Measurements from ENCODE around the gene SARDH.

The SARDH gene

GRCh38 chr9:133673258-133673655 is 64.9 kb downstream of the SARDH start:
- no peak for DNase-seq (ENCODE audit: low read depth in 2 of 3, low spot score in 2 of 3)

DNA sequence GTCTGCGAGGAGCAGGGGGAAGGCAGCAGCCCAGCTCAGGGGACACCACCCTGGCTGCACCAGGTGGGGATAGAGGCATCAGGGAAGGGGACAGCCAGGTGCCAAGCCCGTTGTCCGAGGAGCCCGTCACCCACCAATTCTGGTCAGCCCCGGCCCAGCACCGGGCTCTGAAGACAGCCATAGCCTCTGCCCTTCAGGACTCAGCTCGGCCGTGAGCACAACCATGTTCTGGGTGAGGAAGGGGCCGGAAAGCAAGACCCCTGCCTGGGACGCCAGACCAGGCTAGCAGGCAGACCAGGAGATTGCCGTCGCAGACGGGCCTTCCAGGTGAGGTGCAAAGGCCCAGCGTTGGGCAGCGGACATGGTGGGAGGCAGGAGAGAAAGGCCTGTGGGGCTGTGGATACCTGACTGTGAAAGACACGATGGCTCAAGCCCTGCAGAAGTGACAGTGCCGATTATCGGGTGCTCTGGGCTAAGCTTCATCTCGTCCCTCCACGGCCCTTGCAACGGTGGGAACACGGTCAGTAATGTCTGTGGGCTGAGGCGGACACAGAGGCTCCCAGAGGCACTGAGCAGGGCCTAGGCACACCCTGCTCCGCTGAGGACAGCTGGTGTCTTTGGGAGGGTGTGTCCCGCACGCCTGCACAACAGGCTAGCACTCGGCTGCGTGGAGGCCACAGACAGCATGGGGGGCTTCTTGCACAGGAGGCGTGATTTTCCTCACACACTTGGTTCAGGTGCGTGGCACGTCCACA is 65.5 kb downstream of the SARDH start:
- DNase-seq (ENCODE audit: low read depth in 2 of 3, low spot score in 2 of 3): no peak

GRCh38 chr9:133671371-133671770 is 66.8 kb downstream of the SARDH start:
- DNase-seq (ENCODE audit: low read depth in 2 of 3, low spot score in 2 of 3): no peak

DNA sequence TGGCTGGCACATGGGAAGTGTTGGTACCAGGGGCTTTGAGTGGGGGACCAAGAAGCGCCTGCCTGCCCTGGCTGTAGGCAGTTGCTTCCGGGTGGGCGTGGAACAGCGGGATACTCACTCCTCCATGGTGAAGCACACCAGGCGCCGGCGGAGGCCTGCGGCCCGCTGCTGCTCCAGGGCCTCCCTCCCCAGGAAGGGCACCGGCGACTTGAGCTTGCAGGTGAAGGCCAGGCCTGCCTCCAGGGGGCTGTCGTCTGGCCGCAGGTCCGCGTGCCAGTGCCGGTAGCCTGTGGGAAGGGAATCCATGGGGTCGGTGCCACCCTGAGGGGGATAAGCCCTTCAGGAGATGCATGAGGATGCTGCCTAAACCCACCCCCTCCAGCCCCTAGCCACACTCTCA is 67.7 kb downstream of the SARDH start:
- no peak for DNase-seq (ENCODE audit: low read depth in 2 of 3, low spot score in 2 of 3)

GRCh38 chr9:133669182-133669801 is 68.9 kb downstream of the SARDH start:
- DNase-seq (ENCODE audit: low read depth in 2 of 3, low spot score in 2 of 3): no peak

DNA sequence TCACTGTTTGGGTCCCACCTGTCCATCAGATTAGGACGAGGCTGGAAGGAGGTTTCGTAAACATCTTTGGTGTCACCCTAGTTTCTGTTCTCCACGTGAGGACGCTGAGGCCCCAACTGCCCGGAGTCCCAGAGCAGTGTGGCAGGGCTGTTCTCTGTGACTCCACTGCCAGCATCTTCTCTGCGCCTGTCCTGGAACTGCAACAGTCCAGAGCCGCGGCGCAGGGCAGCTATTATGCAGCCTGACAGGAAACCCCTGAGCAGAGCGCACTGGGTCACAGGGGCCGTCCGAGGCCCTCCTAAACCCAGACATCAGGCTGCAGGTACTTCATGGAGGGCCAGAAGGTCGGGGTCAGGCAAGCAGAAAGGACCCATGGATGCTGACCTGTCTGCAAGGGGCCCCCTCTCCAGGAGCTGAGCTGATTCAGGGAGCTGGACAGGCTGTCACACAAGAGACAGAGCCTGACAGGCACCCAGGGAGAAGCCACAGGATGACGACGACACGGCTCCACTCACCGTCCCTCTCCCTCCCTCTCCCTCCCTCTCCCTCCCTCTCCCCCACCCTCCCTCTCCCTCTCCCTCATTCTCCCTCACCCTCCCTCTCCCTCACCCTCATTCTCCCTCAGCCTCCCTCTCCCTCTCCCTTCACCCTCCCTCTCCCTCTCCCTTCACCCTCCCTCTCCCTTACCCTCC is 70.2 kb downstream of the SARDH start:
- no peak for DNase-seq (ENCODE audit: low read depth in 2 of 3, low spot score in 2 of 3)

- no peak for DNase-seq (ENCODE audit: low read depth in 2 of 3, low spot score in 2 of 3)
Observed at GRCh38 chr9:133666845-133667244, 71.3 kb downstream of the SARDH start.

- no peak for DNase-seq (ENCODE audit: low read depth in 2 of 3, low spot score in 2 of 3)
Observed at GRCh38 chr9:133666387-133666786, 71.8 kb downstream of the SARDH start.

- no peak for DNase-seq (ENCODE audit: low read depth in 2 of 3, low spot score in 2 of 3)
Observed at GRCh38 chr9:133665535-133665934, 72.6 kb downstream of the SARDH start.

GRCh38 chr9:133665096-133665495 is 73.1 kb downstream of the SARDH start:
- DNase-seq (ENCODE audit: low read depth in 2 of 3, low spot score in 2 of 3): no peak

DNA sequence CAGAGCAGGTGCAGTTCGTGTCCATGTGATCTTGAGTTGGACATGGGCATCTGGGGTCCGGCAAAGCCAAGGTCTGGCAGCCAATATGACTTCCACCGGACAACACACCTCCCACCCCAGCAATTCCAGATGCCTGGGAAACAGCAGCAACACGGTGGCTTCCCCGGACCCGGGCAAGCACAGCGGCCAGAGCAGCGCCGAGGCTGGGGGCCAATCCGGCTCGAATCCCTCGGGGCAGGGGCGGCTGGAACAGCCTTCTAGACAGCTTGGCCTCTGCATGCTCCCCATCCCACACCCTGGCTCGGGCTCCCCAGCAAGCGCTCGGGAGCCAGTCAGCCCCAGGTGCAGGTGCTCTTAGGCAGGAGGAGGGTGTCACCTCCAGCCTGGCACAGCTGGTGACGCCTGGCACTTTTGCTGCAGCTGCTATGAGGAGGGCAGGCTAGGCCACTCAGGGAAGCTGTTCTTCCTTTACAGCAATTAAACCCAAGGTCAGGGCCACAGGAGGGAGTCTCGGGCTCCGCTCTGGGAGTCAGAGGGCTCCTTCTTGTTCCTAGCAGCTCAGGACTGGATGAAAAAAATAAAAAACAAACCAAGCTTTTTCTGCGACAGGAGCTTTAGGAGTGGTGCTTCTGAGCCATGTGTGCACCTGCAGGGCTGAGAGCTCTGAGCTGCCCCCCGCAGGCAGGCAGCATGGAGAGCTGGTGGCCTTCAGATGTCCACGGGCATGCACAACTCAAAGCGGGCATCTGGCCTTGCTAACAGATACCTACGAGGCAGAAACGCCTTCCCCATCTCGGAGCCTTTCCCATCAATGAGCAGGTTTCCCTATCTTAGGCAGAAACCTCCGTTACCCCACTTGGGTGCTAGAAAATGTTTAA is 73.7 kb downstream of the SARDH start:
- DNase-seq (ENCODE audit: low read depth in 2 of 3, low spot score in 2 of 3): no peak

- DNase-seq (ENCODE audit: low read depth in 2 of 3, low spot score in 2 of 3): no peak
Observed at GRCh38 chr9:133661846-133662540, 76.2 kb downstream of the SARDH start.

DNA sequence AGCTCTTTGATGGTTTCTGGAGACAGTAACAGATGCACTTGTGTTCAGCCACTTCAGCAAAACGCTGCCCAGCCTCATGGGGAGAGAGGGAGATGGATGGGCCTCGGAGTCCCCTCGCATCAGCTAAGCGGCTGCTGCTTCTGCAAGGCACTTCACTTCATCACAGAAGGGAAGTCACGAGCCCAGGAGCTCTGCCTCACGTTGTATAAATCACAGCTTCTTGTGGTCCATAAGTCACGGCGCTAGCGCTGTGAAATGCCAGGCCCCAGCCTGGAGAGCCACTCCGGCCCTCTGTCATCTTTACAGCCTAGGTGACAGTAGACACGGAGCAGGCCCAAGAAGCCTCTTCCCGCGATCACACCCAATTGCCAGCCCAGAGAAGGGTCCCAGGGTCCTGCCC is 78.6 kb downstream of the SARDH start:
- DNase-seq (ENCODE audit: low read depth in 2 of 3, low spot score in 2 of 3): no peak

- no peak for DNase-seq (ENCODE audit: low read depth in 2 of 3, low spot score in 2 of 3)
Observed at GRCh38 chr9:133658442-133659431, 79.4 kb downstream of the SARDH start.

- no peak for DNase-seq (ENCODE audit: low read depth in 2 of 3, low spot score in 2 of 3)
Observed at GRCh38 chr9:133657120-133657661, 81.0 kb downstream of the SARDH start.

GRCh38 chr9:133656211-133657119 is 81.7 kb downstream of the SARDH start:
- DNase-seq (ENCODE audit: low read depth in 2 of 3, low spot score in 2 of 3): no peak

- no peak for DNase-seq (ENCODE audit: low read depth in 2 of 3, low spot score in 2 of 3)
Observed at GRCh38 chr9:133655701-133656100, 82.5 kb downstream of the SARDH start.
